B cell (primary cell): ENCODE measurements around the gene RPL29. TPM values are rescaled to one million over a fixed set of nuclear protein-coding genes. Genes with fewer than 3 reads are reported as not detected.

ENCODE experiments used
- ATAC-seq: fragments of 200-7000 bp; cut with Tn5 transposase; one replicate; pipeline ENCODE4 v1.10.0; 2021; ENCODE audit warnings: low read depth, mild to moderate bottlenecking, moderate number of reproducible peaks, moderate library complexity
- CTCF ChIA-PET: fragments of 350-600 bp; sonication (Branson Sonifier 250); formaldehyde crosslinking; loops from one replicate; lab custom pipeline; 2021; ENCODE audit warnings: antibody characterized with exemption, inconsistent platforms; lab: Charles Lee
- POLR2A ChIA-PET: fragments of 350-600 bp; sonication (Branson Sonifier 250); formaldehyde crosslinking; loops from one replicate; lab custom pipeline; 2021; ENCODE audit warnings: antibody characterized with exemption; lab: Charles Lee
- DNase-seq: peaks from one replicate; pipeline ENCODE4 v3.0.0; 2013
- H2AFZ ChIP-seq: 2 replicates; pipeline ENCODE4 v1.6.1; 2012; ENCODE audit warnings: mild to moderate bottlenecking, low read depth, low read length; ENCODE audit not compliant: insufficient read depth, poor library complexity, severe bottlenecking
- H3K27ac ChIP-seq, 2 donors: 1 replicate in 1 of 2; 2 replicates in 1 of 2; pipeline ENCODE4 v1.5.1; 2012 to 2013; ENCODE audit warnings: low read length in 2 of 2, mild to moderate bottlenecking in 2 of 2, moderate library complexity in 1 of 2
- H3K27me3 ChIP-seq, 4 experiments: fragments of 200-600 bp in 1 of 4; sonication (generic) in 1 of 4; replicated peaks in 1 of 4; 1 replicate in 2 of 4; 2 replicates in 2 of 4; pipeline versions ENCODE4 v1.6.1 to v1.7.0; 2013 to 2016; ENCODE audit warnings: low read length in 3 of 4, mild to moderate bottlenecking in 2 of 4, mixed read lengths in 1 of 4, moderate library complexity in 1 of 4; ENCODE audit not compliant: insufficient read depth in 4 of 4, control insufficient read depth in 3 of 4; ENCODE audit errors: control extremely low read depth in 1 of 4
- H3K36me3 ChIP-seq, 2 experiments: replicated peaks in 1 of 2; 1 replicate in 1 of 2; 2 replicates in 1 of 2; pipeline versions ENCODE4 v1.6.1 to v1.7.1; 2013; ENCODE audit warnings: low read length in 1 of 2; ENCODE audit not compliant: insufficient read depth in 2 of 2, control insufficient read depth in 1 of 2; ENCODE audit errors: control extremely low read depth in 1 of 2, extremely low read depth in 1 of 2
- H3K4me1 ChIP-seq, 2 donors: fragments of 200-600 bp in 1 of 2; sonication (generic) in 1 of 2; 1 replicate in 1 of 2; 2 replicates in 1 of 2; pipeline versions ENCODE4 v1.5.1 to v1.6.1; 2013 to 2017; ENCODE audit warnings: low read length in 2 of 2; ENCODE audit not compliant: control insufficient read depth in 2 of 2, insufficient read depth in 2 of 2
- H3K4me2 ChIP-seq: replicated peaks from 2 replicates; pipeline ENCODE3; 2012; ENCODE audit warnings: mild to moderate bottlenecking, low read depth, low read length; ENCODE audit not compliant: poor library complexity, severe bottlenecking
- H3K4me3 ChIP-seq, 5 experiments: fragments of 200-600 bp in 1 of 5; sonication (generic) in 1 of 5; 1 replicate in 3 of 5; 2 replicates in 2 of 5; pipeline versions ENCODE4 v1.5.1 to v1.7.0; 2011 to 2016; ENCODE audit warnings: low read length in 4 of 5, mild to moderate bottlenecking in 4 of 5, low read depth in 2 of 5, control low read depth in 1 of 5, moderate library complexity in 1 of 5; ENCODE audit not compliant: insufficient read depth in 1 of 5; ENCODE audit errors: control extremely low read depth in 1 of 5, extremely low read depth in 1 of 5
- H3K79me2 ChIP-seq: fragments of 200-600 bp; sonication (generic); one replicate; pipeline ENCODE4 v1.6.0; 2016; ENCODE audit warnings: low read length; ENCODE audit not compliant: control insufficient read depth, insufficient read depth
- H3K9ac ChIP-seq: fragments of 200-600 bp; sonication (generic); 2 replicates; pipeline ENCODE4 v1.6.1; 2017; ENCODE audit warnings: mild to moderate bottlenecking, low read length, moderate library complexity
- H3K9me3 ChIP-seq, 3 donors: one replicate each; pipeline versions ENCODE4 v1.6.1 to v1.7.1; 2013; ENCODE audit warnings: low read length in 2 of 3; ENCODE audit not compliant: control insufficient read depth in 2 of 3, insufficient read depth in 1 of 3; ENCODE audit errors: control extremely low read depth in 1 of 3
- H4K20me1 ChIP-seq: 2 replicates; pipeline ENCODE4 v1.6.0; 2012; ENCODE audit warnings: mild to moderate bottlenecking, low read length; ENCODE audit not compliant: insufficient read depth, control insufficient read depth, poor library complexity, severe bottlenecking
- H3K27ac Mint-ChIP-seq: one replicate; pipeline ENCODE4 v1.8.0; 2021; ENCODE audit warnings: mixed read lengths
- H3K27me3 Mint-ChIP-seq: one replicate; pipeline ENCODE4 v1.8.0; 2021; ENCODE audit warnings: mixed read lengths
- H3K4me1 Mint-ChIP-seq: one replicate; pipeline ENCODE4 v1.8.0; 2021; ENCODE audit warnings: mixed read lengths
- H3K4me3 Mint-ChIP-seq: one replicate; pipeline ENCODE4 v1.8.0; 2021; ENCODE audit warnings: mixed read lengths
- H3K9me3 Mint-ChIP-seq: one replicate; pipeline ENCODE4 v1.8.0; 2022; ENCODE audit warnings: mixed read lengths; ENCODE audit not compliant: insufficient read depth
- CTCF ChIP-seq: fragments of 200-600 bp; IDR thresholded peaks from one replicate; pipeline ENCODE4 v1.8.0; 2022; ENCODE audit warnings: antibody characterized with exemption, mild to moderate bottlenecking
- EZH2 ChIP-seq: IDR thresholded peaks from 2 replicates; pipeline ENCODE4 v1.6.1; 2012; ENCODE audit warnings: borderline replicate concordance, low read depth, mild to moderate bottlenecking, moderate library complexity, low read length; ENCODE audit not compliant: insufficient read depth, poor library complexity, severe bottlenecking
- WGBS: methylation state at CpG from one replicate; pipeline ENCODE4 v1.1.5; 2013; ENCODE audit warnings: missing lambda C conversion rate; ENCODE audit not compliant: insufficient coverage; 5-methylcytosine and 5-hydroxymethylcytosine counted together
- intact Hi-C: fragments of 100-400 bp; cut with micrococcal nuclease; formaldehyde crosslinking; loops from one replicate; pipeline ENCODE4 v1.10.0; 2022
- polyA plus RNA-seq: library from polyadenylated mRNA; depleted of rRNA; stranded (reverse); fragments of >200 nt; gene quantifications from 2 replicates; pipeline ENCODE4 v1.2.3, GENCODE V29; 2012
- total RNA-seq, 2 donors: library from RNA; stranded (reverse); fragments of 120-200 nt in 1 of 2; gene quantifications; 1 replicate in 1 of 2; 2 replicates in 1 of 2; pipeline versions ENCODE4 v1.2.3 to v1.2.4, GENCODE V29; 2013 to 2022

Gene RPL29
- total and polyA plus RNA-seq, 2 donors (not counting 1 experiment from before 2014, with no cell fraction given) = 1,552 to 3,787 TPM

GRCh38 chr3:51960386-51960785 lies 35.3 kb downstream of the RPL29 start:
- Histone ChIP-seq H2AFZ (no peak overlapping the region), H3K4me2 (no peak overlapping the region), H4K20me1 (no peaks in the 10 kb centered on the region), H3K27me3 (peaks cover 0 to 10% (median 4%) of the 10 kb centered on the region in 4 experiments), H3K9me3 (peaks cover 0 to 2% (median 0%) of the 10 kb centered on the region in 3 donors), H3K36me3 (no peaks in the 10 kb centered on the region), H3K27ac (no peak overlapping the region), H3K79me2 (no peaks in the 10 kb centered on the region), H3K9ac (no peak overlapping the region), H3K4me3 (no peak overlapping the region), H3K4me1 (peaks cover 7 to 8% of the 10 kb centered on the region in 2 donors)
- DNase-seq (no peak), ATAC-seq (no peak)
- intact Hi-C loops = no loop called here
- Mint-ChIP-seq H3K9me3 (no peaks in the 10 kb centered on the region), H3K4me3 (no peak overlapping the region), H3K27ac (no peak overlapping the region), H3K4me1 (peaks cover 7% of the 10 kb centered on the region), H3K27me3 (no peaks in the 10 kb centered on the region)
- WGBS = 95% methylated on average over 10 of the region's 10 CpGs
- TF ChIP-seq EZH2 (no peak), CTCF (no peak)
- CTCF ChIA-PET = no interaction called here
- POLR2A ChIA-PET = interaction anchor here (1.3 kb wide), 1 partner anchor 9 kb away, joined by 3 read pairs; no protein-coding TSS in a partner anchor

- Histone ChIP-seq H3K36me3 (no peaks in the 10 kb centered on the region), H3K4me1 (peaks cover 7 to 10% of the 10 kb centered on the region in 2 donors), H3K9me3 (peaks cover 0 to 6% (median 0%) of the 10 kb centered on the region in 3 donors), H3K9ac (no peak overlapping the region), H2AFZ (no peak overlapping the region), H3K27ac (no peak overlapping the region), H4K20me1 (no peaks in the 10 kb centered on the region), H3K4me2 (no peak overlapping the region), H3K79me2 (no peaks in the 10 kb centered on the region), H3K27me3 (peaks cover 0 to 17% (median 11%) of the 10 kb centered on the region in 4 experiments), H3K4me3 (no peak overlapping the region)
- DNase-seq (no peak), ATAC-seq (no peak)
- CTCF ChIA-PET = interaction anchor here (0.5 kb wide), 1 partner anchor 1734 kb away, joined by 3 read pairs; no protein-coding TSS in a partner anchor
- H3K4me1 Mint-ChIP-seq = peaks cover 5% of the 10 kb centered on the region
- WGBS = 97% methylated on average over 6 of the region's 7 CpGs
- intact Hi-C loops = no loop called here
- no peak overlapping the region for H3K27ac Mint-ChIP-seq
- POLR2A ChIA-PET = interaction anchor here (1.3 kb wide), 1 partner anchor 10 kb away, joined by 3 read pairs; no protein-coding TSS in a partner anchor
- no peaks in the 10 kb centered on the region for H3K27me3 Mint-ChIP-seq
- TF ChIP-seq EZH2 (no peak), CTCF (no peak)
- no peak overlapping the region for H3K4me3 Mint-ChIP-seq
- no peaks in the 10 kb centered on the region for H3K9me3 Mint-ChIP-seq
These were observed 36.0 kb downstream of the RPL29 start for GRCh38 chr3:51959651-51960050.
